Endometrial microvascular endothelial cells (primary cell): Measurements from ENCODE around the gene POLG. TPM values are rescaled to one million over a fixed set of nuclear protein-coding genes. Genes with fewer than 3 reads are reported as not detected.
"Not testable (repeated sequence)": the region's sequence is repeated elsewhere in the genome, so short reads cannot be mapped to it uniquely, and the experiment has no call there.

ENCODE experiments used
- in situ Hi-C: cut with HindIII; loops from 2 replicates; pipeline ENCODE4 v1.10.0; 2017; ENCODE audit warnings: low sequenced_read_pairs, low pct_unique_long_range_greater_than_20kb; ENCODE audit errors: inconsistent ontology term
- total RNA-seq: library from RNA; depleted of rRNA; stranded (reverse); fragments of >200 nt; gene quantifications from one replicate; pipeline ENCODE4 v1.2.3, GENCODE V29; 2015; ENCODE audit errors: inconsistent ontology term

POLG gene
- total RNA-seq, 1 donor from 2014 or later, result 66.6 TPM

DNA sequence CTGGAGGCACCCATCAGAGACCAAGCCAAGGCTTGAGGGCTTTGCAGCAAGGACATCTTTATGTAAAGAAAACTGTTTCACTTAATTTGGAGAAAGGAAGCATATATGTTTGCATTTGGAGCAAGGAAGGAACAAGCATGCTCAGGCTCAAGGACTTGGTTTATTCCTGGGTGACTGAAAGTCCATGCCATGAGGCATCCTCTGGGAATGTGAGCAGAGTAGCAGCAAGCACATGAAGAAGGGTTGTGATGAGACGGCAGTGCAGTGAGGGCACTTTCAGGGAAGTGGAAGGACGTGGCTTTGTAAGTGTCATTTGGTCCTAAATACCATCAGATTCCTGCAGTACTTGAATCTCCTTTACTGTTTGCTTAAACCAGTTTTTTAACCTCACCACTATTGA lies 26.8 kb downstream of the POLG start:
- in situ Hi-C loops, result no loop called here

DNA sequence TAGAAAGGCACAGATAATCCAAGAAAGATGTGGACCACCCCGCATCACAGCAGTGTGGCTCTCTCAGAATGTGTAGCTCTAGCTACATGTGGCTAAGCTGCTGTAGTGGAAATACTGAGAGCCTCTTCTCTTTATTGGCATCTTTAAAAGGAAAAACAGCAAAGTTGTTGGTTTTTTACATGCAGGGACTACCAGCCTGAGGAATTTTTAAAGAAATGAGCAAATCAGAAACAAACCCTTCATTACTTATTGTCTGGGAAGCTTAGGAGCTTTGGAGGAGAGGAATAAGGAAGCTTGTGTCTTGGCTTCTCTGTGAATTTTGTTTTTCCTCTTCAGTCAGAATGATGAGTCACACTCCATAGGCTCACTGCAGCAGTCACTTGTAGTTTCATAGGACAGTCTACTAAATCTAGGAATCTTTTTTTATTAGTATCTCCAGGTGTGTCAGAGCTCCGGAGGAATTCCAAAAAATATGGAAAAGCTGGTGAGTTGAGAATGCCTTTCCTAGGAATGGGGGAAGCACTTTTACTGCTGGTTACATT lies 27.5 kb downstream of the POLG start:
- in situ Hi-C loops, result no loop called here

DNA sequence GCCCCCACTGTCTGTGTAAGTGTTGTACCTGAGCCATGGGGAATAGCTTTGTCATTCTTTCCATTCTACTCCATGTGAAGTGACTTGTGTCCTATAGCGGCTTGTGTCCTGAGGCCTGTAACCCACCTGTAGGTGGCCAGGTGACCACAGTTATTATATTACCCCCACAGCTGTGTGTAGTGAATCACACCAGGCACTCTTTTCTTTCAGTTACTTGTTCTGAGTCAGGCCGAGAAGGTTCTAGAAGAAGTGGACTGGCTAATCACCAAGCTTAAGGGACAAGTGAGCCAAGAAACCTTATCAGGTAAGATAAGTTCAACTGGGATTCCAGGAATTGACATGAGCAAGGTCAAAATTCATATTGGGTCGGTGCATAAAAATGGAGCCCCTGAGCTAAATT lies 29.2 kb downstream of the POLG start:
- in situ Hi-C loops, result no loop called here

DNA sequence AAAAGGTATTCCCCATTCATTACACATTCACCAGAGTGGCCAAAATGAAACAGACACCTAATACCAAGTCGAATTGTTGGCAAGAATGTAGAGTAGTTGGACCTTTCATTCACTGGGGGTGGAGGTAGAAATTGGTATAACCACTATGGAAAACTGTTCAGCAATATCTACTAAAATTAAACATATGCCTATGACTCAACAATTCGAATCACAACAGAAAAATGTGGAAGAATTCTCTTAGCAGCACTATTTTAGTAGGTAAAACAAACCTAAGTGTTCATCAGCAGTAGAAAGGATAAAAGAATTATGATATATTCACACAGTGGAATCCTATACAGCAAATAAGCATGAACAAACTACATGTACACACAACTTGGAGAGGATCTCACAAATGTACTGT lies 30.6 kb downstream of the POLG start:
- in situ Hi-C loops, result no loop called here

DNA sequence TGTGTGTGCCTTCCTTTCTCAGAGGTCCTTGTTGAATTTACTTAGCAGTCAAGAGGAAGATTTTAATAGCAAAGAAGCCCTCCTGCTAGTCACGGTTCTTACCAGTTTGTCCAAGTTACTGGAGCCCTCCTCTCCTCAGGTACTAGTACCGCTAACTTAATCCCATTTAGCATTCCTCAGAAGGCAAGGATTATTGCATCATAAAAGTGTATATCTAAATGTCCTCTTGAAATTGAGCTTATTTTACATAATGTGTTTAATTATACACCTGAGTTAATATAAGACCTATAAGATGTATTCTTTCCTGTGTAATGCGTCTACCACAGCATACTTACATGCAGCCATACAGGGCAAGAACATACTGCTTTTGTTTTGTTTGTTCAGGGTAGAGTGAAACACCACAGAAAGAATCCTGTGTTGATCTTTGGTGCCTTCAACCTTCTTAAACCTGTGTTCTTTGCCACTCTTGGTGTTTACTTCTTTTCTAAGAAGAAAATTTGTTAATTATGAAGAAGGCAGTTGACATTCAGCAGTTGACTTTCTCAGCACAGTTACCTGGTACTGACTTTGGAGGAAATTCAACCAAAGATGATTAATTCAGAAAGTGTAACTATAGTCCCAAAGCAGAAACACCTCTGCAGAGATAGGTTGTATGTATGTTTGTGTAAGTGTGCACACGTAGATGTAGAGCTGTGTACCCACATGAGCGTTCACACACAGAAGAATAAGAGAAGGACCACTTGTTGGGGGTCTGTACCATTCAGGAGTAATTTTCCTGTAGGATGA lies 33.1 kb downstream of the POLG start:
- in situ Hi-C loops, result no loop called here

DNA sequence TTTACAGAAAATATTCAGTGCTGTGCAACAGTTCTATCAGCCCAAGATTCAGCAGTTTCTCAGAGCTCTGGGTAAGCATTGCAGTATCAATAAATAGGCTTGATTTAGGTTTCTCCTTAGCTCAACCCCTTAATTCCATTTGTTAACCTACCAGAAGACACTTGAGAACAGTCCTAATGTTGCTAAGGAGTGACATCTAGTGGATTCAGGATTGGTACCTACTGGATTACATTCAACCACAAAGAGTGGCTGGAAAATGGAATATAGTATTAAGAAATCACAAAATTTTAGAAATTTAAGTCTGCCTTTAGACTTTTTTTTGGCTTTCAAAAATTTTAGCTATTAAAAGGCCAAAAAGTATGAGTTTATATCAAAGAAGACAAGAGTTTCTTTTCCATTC lies 34.7 kb downstream of the POLG start:
- in situ Hi-C loops, result no loop called here

DNA sequence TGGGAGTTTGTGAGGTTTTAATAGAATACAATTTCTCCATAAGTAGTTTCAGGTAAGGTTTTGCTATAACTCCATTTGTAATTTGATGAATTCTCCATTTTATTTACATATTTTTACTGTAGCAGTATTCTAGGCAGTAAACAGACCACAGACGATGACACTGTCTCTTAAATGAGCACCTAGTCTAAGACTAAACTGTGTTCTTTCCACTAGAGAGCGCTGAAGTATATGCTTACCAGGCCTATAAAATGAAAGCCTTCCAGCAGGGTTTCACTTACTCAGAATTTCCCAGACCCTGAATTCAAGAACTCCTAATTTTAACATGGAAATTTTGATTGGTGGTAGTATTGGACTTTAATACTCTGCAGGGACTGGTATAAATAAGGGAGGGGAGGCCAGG lies 41.6 kb downstream of the POLG start:
- in situ Hi-C loops, result no loop called here

DNA sequence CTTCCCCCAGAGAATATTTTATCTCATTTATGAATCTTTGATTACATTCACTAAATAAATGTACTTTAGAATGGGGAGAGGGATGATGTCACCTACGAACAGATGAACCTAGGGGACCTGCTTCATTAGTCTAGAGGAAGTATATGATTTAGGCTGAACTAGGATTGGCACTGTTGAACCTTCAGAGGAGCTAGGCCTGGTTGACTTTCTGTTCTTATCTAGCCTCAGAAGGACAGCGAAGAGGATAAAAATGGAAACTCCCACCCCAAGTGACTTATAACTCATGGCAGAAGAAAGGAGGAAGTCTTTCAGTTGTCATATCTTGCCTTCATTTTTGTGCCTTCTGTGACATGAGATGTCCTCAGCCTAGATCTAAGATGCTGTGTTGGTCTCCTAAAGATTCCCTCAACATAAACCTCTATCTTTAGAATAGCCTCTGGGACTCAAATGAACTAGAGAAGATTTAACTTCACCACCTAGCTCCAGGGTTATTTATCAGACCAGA lies 42.6 kb downstream of the POLG start:
- in situ Hi-C loops, result no loop called here

DNA sequence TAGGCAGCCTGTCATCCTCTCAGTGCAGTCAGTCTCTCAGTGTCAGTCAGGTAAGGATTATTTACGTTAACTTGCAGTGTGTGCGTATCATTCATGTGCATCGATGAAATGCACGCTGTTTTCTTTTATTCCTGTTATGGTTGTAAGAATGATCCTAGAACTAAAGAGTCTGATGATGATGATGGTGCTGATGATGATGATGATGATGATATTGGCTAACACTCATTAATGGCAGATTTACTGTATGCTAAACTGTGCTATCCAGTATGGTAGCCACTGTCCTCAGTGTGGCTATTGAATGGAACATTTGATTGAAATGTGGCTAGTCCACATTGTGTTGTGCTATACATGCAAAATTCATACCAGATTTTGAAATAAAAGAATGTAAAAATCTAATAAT lies 51.4 kb downstream of the POLG start:
- in situ Hi-C loops, result no loop called here

DNA sequence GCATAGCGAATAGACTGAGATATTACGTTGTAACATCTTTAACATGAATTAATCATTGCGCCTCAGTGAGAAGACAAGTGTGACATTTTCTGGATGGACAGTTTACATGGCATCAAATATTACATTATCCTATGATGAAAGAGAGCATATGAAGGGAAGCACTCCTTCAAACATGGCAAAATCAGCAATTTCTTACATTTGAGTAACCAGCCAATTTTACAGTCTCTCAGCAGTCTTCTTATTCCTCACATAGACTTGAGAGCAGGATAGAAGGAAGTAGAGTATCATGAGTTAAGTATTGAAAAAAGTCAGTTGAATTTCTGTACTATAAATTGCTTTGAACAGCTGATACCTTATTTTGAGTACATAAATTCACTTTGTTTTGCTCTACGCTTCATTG lies 52.0 kb downstream of the POLG start:
- in situ Hi-C loops, result no loop called here

DNA sequence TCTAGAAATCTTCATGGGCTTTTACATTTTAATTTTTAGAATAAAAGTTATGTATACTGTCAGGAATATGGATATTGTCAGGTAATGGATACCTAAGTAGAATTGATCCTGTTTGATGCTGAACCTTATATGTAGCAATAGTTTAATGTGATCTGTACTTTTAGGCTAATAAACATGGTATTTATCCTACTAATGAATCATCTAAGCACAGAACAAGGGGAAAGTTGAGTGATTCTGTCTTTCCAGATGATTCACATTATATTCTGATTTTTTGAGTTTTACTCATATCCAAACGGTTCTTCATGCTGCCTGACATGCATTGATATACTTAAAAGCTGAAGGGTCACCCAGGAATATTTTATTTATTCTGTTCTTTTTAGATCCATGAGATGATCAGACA lies 56.3 kb downstream of the POLG start:
- in situ Hi-C loops, result no loop called here

DNA sequence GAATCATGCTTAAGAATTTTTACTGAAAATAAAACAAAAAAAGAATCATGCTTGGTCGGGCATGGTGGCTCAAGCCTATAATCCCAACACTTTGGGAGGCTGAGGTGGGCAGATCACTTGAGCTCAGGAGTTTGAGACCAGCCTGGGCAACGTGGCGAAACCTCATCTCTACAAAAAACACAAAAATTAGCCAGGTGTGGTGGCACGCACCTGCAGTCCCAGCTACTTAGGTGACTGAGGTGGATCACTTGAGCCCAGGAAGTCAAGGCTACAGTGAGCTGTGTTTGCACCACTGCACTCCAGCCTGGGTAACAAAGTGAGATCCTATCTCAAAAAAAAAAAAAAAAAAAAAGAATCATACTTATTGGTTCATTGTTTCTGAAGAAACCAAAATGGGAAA lies 57.3 kb downstream of the POLG start:
- in situ Hi-C loops, result not testable (repeated sequence)

Other genes starting within 250 kb of the POLG start
- 62.9 TPM for gene ABHD2, start 246.4 kb downstream of the POLG start, total RNA-seq
- not detected for gene RLBP1, start 113.2 kb downstream of the POLG start, total RNA-seq
- gene FANCI, start 90.8 kb downstream of the POLG start, total RNA-seq, result 44.6 TPM
- gene RHCG, start 161.8 kb upstream of the POLG start, total RNA-seq, result not detected
- 6.9 TPM for gene TICRR, start 240.6 kb upstream of the POLG start, total RNA-seq